LoVo (cell line): ENCODE results near the gene LINC01488.

ENCODE experiments used
- DNase-seq: peaks from one replicate; pipeline ENCODE4 v3.0.0-alpha.2; 2016; ENCODE audit warnings: low spot score

LINC01488 gene

DNA sequence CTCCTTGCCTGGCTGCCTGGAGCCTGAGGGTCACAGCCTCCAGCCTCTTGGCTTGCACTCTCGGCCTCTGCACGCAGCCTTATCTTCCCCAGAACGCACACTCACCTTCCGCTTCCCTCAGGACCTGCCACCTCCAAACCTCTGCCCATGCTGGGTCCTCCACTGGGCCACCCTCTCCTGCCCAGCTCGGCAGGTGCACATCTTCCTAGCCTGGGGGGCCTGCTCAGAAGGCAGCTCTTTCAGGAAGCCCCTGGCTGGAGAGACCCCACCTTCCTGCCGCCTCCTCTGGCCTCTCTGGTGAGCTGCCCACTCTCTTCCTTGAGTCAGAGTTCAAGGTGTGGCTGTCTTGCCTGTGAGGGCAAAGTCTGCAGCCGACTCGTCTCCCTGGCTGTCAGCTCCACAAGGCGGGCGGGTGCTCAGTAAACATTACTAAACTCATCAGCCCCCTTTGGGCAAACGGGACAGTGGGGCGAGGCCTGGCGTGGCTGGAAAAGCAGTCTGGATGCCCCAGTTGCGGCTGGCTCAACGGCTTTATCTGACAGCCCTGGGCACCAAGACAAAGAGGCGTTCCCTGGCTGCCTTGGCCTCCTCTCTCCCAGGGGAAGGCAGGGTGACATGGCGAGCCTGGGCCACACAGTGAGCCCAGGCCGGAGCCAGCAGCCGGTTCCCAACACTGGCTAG, 1.7 kb upstream of the LINC01488 start:
- DNase-seq: peak; percentile 89

DNA sequence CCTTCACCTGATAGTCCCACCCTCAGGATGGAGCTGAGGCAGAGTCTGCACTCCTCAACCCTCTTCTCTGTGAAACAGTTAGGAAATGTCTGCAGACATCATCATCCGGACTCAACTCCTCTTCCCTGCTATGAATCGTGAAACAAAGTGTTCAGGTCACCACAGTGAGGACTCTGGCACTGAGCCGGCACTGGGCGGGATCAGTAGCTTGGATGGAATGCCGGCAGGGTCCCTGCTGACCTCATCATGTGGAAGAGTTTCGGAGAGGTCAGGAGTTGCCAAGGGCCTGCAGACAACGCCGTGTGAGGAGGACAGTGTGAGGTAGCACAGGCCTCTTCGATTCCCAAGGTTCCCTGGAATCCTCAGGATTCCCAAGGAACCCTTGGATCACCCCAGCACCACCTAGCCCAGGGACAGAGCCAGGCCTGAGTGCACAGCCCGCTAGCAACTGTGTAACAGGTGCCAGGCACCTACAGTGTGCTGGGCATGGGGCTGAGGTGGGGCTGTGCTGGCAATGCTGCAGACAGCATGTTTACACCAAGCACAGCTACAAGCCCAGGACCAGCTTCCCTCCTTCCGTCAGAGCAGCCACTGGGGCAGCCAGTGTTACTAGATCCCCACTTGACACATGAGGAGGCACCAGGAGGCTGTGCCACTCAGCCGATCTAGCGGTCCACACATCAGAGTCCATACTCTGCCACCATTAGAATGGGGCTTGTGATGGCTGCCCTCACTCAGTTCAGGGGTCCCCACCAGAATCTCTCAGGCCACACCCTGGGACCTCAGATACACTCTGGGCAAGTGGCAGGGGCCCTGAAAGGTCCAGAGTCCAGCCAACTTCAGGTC, 693 bp upstream of the LINC01488 start:
- DNase-seq: peak; percentile 9

DNA sequence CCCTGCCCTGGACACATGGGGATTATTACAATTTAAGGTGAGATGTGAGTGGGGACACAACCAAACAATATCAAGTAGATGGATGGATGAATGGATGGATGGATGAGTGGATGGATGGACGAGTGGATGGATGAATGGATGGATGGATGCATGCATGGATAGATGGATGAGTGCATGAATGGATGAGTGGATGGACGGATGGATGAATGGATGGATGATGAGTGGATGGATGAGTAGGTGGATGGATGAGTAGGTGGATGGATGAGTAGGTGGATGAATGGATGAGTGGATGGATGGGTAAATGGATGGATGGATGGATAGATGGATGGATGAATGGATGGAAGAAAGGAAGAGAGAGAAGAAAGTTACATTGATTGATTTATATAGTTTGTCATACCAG, 859 bp downstream of the LINC01488 start:
- DNase-seq: no peak

DNA sequence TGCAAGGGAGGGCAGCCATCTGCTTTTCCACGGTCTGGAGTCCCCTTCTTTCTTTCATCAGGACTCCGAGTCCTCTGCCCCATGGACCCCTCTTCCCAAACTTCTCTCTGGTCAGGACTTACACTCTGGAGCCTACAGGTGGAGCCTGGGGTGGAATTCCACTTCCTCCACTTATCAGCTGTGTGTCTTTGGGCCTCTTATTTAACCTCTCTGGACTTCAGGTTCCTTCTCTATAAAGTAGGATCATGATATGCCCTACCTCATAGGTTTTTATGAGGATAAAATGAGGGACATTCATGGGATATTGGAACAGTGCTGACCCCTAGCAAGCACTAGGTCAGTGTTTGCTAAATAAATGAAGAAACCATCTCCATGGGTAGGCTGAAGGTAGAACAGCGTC, 1.7 kb downstream of the LINC01488 start:
- no peak for DNase-seq

DNA sequence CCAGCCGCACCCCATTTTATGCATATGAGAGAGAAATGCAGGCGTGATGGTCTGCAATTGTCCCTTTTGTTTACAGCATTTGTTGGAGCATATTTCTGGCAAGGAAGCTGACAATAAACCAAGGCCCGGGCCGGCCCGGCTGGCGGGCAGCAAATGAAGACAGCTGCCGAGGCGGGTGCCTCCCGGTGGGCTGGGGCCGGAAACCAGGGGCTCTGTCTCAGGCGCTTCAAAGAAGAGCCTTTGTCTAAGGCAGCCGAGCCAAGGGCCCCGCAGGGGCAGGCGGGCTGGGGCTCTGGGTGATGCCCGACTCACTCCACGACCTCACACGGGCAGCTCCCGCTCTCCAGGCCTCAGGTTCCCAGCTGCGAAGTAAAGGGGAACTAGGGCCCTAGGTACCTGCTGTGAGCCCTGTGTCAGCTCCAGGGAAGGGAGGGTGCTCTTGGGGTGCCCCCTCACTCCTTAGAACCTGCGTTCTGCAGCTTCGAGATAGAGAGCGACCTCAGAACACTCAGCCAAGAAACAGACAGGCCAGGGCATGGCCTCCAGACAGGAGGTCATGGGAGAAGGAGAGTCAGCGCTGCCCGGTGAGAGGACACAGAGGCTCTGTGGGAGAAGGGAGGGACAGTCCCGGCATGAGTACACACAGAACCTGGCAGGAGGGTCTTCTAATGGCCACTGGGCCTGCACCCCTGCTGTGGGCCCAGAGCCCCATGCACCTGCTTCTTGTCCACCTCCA, 2.4 kb downstream of the LINC01488 start:
- no peak for DNase-seq

DNA sequence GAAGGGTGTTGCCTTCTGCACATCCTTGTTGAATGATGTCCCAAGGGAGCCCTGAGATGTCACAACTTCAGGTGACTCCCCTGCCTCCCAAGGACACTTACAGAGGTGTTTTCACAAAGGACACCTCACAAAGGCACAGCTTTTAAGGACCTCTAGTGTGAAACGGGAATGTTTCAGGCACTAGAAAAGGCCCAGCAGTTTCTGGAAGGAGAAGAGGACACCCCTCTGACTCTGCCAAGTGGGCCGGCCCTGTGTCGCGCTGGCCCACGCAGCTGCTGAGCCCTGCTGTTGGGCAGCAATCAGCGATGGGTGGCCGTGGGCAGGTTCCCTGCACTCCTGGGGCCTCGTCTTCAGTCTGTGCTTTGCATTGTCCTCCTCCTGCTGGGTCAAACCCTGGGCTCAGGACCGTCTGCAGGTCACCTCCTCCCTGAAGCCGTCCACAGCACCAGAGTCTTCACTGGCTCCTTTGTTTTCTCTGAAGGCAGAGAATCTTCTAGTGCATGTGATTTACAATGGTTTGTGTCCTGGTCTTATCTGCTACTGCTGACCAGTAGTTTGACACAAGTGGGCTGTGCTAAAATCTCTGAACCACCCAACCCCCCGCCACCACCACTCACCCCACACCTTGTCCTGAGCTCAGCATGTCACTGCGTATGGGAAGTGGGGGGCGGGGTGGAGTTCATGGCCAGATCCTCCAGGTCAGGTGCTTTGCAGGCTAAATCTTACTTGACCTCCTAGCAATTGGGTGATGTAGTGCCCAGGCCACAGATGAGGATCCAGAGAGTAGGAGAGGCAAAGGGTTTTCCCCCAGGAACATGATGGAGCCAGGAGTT, 3.2 kb downstream of the LINC01488 start:
- no peak for DNase-seq

DNA sequence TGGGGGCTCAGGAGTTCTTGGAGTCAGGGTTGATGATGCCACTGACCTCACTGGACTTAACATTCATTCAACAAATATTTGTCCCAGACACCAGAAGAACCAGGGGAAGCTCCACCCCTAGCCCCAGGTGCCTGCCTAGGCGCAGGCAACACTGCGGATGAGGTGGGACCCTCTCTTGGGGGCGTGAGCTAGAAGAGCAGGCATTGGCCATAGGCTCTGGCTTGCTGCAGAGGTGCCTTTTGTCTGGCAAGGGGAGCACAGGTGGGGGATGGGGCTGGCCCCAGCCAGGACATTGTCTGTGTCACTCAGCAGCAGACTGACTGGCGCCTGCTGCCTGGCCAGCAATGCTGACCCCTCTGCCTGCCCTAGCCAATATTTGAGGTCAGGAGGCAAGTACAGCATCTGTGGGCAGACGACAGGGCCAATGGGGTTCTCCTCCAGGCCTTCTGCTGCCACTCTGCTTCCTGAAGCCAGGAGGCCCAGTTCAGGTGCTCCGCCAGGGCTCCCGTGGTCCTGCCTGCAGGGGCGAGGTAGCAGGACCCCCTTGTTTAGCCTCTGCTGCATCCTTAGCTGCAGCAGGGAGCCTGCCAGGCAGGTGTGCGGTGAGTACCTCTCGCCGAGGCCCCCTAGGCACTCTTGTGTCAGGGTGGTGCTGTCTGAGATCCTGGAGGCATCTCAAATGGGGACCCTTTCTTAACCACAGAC, 4.0 kb downstream of the LINC01488 start:
- DNase-seq: no peak

DNA sequence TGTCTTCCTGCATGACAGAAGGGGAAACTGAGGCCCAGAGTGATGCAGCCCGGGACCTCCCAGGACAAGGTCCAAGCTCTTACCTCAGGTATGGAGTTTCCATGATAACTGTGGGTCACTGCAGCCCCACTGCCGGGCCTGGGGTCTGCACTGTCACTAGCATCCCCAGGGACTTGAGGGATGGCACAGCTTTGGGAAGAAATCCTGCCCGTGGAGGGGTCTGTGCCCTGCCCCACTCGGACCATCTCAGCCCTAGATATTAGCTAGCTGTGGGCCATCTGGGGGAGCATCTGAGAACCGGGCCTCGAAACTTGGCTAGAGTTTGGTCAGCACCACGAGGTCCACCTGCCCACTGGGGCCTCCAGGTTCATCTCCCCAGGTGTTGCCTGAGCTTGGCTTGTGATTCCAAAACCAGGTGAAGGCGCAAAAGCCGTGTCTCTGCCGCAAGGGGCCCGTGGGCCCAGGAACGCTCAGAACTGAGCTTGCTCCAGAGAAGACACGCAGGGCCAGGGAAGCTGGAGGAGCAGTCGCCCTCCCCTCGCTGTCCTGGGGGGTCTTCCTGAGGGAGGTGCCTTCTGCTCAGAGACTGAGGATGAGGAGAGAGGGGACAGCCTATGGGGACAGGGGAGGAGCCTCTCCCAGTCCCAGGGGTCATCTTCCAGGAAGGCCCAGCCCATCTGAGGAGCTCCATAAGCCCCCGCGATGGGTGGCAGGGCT, 4.8 kb downstream of the LINC01488 start:
- DNase-seq: no peak

DNA sequence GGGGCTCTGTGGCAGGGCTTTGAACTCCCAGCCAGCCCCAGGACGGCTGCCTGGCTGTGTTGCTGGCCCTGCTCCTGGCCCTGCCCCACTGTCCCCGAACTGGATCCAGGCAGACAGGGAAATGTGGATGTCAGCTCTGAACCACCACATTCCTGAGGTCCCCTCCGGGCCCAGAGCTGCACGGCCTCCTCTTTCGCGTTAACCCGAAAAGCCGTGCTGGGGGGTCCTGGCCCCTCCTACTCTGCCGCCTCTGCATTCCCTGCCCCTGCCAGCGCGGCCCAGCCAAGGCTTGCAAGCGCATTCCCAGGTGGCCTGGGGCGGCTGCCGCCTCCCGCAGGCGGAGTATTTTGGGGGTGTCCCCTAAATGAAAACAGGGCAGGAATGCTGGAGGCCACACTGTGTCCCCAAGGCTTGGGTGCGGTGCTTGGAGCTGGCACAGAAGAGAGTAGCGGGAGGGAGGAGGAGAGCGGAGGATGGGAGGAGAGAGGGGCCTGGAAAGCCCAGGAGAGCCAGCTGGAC, 5.4 kb downstream of the LINC01488 start:
- no peak for DNase-seq

DNA sequence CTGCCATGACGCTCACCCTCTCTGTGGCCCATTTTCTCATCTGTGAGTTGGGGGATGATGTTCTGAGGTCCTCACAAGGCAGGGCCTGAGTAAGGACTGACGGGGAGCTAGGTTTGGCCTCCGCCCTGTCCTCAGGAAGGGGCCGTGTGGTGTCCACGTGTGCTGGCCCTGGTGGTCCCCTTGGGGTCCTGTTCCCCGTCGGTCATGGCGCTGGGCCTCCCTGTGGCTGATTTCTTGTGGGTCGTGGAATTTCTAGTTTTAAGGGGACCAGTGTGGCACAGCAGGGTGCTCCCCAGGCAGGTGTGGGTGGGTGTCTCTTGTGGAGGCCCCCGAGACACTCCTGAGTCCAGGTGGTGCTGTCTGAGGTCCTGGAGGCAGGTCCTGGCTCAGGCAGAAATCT, 5.9 kb downstream of the LINC01488 start:
- no peak for DNase-seq

DNA sequence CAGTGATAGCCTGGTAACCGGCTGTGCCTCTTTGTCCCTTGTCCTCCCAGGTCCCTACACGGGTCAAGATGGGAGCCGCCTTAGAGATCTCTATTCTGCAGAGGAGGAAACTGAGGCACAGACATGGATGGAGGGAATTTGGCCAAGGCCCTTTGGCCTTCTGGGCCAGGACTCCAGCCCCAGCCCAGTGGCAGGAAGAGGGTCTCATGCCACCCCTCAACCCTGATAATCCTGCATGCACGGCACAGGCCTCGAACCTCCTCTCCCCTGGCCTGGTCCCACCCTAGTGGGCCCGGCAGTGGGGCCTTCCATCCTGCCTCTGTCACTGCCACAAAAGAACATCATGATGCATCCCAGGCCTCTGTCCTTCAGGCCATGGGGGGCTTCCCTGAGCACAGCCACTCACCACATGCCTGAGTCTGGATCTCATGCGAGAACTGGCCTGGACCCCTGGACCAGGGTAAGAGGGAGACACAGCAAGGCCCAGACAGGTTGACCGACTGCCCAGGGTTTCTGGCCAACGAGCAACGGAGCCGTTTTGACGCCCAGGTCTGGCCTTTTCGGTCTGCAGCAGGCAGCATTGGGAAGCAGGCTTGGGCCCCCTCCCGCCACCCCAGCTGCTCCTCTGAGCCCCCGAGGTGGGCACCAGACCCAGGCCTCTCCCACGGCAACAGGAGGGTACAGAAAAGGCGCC, 6.5 kb downstream of the LINC01488 start:
- DNase-seq: no peak

DNA sequence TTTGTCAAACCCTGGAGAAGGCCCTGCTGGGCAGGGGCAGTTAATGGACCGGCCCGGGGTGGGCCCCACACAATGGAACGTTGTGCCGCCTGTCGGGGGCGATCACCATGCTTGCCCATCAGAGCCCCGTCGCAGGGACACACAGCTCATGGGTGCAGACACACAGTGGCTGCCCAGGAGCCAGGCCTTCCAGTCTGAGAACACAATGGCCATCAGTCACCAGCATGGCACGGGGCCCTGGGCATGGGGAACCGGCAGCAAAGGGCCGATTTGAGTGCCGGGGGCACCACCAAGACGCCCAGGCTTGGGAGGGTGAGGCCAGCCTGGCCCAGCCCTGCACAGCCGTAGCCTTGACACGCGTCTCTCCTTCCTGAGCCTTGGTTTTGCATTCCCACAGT, 7.1 kb downstream of the LINC01488 start:
- DNase-seq: no peak

DNA sequence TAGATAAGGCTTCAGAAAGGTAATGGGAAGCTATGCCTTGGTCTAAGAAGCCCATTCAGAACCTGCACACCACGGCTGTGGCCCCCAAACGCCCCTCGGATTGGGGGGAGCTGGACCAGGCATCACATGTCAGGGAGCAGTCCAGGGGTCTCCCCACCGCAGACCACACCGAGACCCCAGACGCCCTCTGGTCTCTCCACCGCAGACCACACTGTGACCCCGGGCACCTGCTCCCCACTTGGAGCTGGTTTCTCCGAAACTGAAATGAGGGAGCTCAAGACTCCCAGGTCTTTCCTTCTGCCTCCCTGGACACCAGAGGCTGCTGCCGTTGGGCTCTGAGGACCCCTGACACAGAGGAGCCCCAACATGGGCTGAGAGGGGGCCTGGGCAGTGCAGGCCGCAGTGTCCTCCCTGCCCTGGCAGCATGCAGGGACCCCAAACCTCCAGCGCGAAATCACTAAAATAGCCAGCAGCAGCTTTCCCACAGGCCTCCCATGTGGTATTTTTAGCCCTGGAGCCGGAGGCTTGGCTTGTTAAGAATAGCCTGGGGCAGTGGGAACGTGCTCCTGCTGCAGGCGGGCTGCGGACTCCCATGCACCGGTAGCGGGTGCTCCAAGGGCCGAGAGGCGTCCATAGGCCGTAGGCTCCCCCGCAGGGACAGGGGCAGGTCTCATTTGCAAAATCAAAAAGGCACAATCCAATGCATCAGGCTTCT, 7.7 kb downstream of the LINC01488 start:
- no peak for DNase-seq

DNA sequence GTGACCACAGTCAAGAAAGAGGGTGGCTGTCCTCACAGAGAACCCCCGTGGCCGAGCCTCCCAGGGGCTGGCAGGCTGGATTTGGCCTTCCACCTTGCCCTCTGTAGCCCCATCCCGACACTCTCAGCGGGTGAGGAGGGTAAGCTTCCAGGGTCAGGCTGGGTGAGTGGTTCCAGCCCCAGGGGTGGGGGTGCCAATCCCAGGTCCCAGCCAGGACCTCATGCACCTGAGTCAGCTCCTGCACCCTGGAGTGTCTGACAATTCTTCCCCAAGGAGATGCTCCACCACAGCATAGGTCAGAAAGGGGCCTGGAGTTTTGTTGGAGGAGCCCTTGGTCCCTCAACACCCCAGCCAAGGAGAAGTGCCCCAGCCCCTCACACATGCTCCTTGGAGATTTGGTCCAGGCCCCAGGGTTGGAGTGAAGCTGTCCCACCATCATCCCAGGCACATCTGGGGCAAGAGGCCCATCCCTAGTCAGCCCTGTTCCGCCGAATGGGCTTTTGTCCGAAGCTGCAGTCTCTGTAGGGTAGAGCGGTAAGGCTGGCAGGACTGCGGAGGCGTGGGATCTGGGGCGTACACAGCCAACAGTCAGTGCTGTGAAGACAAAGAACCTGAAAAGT, 8.4 kb downstream of the LINC01488 start:
- DNase-seq: no peak

DNA sequence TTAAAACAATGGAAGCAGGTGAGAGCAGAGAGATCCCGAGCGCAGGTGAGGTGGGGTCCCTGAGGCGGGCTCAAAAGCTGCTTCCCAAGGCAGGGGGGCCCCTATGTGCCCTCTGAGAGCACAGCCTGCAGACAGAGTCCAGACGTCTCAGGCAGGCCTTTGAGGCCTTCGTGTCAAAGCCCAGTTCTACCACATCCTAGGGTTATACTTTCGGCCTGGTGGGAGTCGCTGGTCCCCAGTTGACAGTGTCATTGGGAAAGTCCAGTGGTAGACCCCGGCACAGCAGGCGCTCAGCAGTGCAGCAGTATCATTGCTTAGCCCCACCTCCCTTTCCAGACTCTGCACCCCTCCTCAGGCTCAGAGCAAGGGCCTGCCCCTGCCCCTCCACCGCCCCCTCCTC, 9.1 kb downstream of the LINC01488 start:
- DNase-seq: no peak

DNA sequence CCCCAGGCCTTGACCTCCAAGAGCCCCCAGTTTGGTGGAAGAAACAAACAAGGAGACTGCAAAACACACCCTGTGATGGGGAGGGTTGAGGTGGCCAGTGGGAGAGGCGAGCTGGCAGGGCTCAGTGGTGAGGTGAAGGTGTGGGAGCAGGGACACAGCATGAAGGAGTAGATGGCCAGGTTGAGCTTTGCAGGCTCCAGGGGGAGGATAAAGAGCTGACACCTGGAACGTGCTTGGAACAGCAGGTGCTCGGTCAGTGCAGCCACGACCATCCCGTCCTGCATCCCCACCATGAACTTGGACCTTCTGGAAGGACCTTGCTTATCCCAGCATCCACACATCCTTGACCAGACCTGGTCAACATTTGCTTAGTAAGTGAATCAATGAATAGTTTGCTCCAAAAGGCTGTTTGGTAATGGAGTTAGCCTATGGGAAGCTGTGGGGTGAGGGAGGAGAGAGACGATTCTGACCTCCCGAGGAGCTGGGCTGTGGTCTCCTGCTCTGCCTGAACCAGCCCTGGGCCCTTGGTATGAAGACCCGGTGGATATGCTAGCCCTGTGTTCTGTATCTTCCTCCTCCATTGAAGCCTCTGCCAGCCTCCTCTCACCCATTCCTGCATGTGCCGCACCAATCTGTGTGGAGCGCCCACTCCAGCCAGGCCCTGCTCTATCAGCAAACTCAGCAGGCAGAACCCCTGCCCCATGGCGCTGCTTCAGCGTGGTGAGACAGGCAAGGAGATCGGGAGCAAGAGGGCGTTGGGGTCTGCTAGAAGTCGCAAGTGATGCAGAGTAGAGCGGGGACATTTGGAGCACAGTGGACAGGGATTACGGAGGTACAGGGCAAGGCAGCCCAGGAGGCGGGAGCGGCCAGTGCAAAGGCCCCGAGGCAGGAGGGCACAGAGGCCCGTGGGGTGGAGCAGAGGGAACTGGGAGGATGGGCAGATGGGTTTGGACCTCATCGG, 9.9 kb downstream of the LINC01488 start:
- DNase-seq: no peak

DNA sequence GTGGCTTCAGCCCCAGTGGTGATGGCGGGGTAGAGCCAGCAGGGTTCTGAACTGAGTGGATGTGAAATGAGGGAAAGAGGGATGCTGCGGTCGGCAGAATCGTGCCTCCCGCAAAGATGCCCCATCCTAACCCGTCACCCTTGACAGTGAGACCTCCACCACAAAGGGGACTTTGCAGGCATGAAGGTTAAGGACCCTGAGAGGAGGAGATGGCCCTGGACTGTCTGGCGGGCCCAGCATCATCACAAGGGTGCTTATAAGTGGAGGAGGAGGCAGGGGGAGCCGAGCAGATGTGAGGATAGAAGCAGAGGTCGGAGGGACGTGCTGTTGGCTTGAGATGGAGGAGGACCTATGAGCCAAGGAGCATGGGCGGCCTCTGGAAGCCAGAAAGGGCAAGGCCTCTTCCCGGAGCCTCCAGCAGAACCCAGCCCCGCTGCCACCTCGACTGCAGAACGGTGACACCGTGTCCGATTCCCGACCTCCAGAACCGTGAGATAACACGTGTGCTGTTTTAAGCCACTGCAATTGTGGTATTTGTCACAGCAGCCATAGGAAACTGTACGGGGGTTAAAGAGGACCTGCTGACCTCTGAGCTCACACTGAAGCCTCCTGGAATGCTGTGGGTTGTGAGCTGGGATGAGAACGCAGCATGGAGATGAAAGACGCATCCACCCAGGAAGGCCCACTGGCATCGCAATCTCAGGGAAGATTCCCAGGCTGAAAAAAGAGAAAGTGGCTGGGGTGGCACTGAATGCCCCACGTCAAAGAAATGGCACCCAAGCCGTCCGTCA, 10.9 kb downstream of the LINC01488 start:
- DNase-seq: no peak
